PFSK-1 (cell line): ENCODE results near the gene PRND.

Source experiments
- FOXP2 ChIP-seq: optimal IDR thresholded peaks from 2 replicates; pipeline ENCODE3; 2011; ENCODE audit warnings: borderline replicate concordance, control low read depth, inconsistent platforms; ENCODE audit not compliant: insufficient read depth; ENCODE audit errors: extremely low read length, extremely low read depth
- POLR2AphosphoS5 ChIP-seq: IDR thresholded peaks from 2 replicates; pipeline ENCODE4 v1.6.1; 2012; ENCODE audit warnings: low read depth, mild to moderate bottlenecking, control low read depth, low read length, moderate library complexity
- SIN3A ChIP-seq: IDR thresholded peaks from 2 replicates; pipeline ENCODE4 v1.6.1; 2012; ENCODE audit warnings: mild to moderate bottlenecking, low read length, moderate library complexity, borderline replicate concordance; ENCODE audit not compliant: insufficient read depth
- TAF1 ChIP-seq: IDR thresholded peaks from 2 replicates; pipeline ENCODE4 v1.6.1; 2012; ENCODE audit warnings: low read length, control low read depth, borderline replicate concordance; ENCODE audit not compliant: insufficient read depth
- TF ChIP-seq, protein P1 (sequence below), 2 experiments: IDR thresholded peaks; 2 replicates each; pipeline versions ENCODE4 v1.6.1 to v1.8.0; 2011 to 2012; ENCODE audit warnings: low read depth in 2 of 2, low read length in 2 of 2, control low read depth in 1 of 2, inconsistent platforms in 1 of 2, mild to moderate bottlenecking in 1 of 2, moderate library complexity in 1 of 2; ENCODE audit not compliant: insufficient read depth in 1 of 2

- TF ChIP-seq POLR2AphosphoS5 (no peak), SIN3A (no peak), FOXP2 (no peak), TAF1 (no peak)
- TF ChIP-seq, protein P1, sequence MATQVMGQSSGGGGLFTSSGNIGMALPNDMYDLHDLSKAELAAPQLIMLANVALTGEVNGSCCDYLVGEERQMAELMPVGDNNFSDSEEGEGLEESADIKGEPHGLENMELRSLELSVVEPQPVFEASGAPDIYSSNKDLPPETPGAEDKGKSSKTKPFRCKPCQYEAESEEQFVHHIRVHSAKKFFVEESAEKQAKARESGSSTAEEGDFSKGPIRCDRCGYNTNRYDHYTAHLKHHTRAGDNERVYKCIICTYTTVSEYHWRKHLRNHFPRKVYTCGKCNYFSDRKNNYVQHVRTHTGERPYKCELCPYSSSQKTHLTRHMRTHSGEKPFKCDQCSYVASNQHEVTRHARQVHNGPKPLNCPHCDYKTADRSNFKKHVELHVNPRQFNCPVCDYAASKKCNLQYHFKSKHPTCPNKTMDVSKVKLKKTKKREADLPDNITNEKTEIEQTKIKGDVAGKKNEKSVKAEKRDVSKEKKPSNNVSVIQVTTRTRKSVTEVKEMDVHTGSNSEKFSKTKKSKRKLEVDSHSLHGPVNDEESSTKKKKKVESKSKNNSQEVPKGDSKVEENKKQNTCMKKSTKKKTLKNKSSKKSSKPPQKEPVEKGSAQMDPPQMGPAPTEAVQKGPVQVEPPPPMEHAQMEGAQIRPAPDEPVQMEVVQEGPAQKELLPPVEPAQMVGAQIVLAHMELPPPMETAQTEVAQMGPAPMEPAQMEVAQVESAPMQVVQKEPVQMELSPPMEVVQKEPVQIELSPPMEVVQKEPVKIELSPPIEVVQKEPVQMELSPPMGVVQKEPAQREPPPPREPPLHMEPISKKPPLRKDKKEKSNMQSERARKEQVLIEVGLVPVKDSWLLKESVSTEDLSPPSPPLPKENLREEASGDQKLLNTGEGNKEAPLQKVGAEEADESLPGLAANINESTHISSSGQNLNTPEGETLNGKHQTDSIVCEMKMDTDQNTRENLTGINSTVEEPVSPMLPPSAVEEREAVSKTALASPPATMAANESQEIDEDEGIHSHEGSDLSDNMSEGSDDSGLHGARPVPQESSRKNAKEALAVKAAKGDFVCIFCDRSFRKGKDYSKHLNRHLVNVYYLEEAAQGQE (IDR thresholded peaks at IDR 0.05; ENCODE audit: insufficient read depth in 1 of 2, low read depth in 2 of 2, low read length in 2 of 2) = no peak
Measured at GRCh38 chr20:4737857-4738627, 16.3 kb downstream of the PRND start.
